Nephron progenitor cell (in vitro differentiated cells): ENCODE measurements around the gene GBF1.

Experiments used
- DNase-seq: peaks from one replicate; pipeline ENCODE4 v3.0.0; 2021
- H3K27ac Mint-ChIP-seq: 2 replicates; pipeline ENCODE4 v1.8.0; 2021; ENCODE audit warnings: mild to moderate bottlenecking, moderate library complexity, mixed read lengths
- H3K27me3 Mint-ChIP-seq: 2 replicates; pipeline ENCODE4 v1.8.0; 2021; ENCODE audit warnings: mild to moderate bottlenecking, low read depth, mixed read lengths; ENCODE audit not compliant: poor library complexity
- H3K36me3 Mint-ChIP-seq: 2 replicates; pipeline ENCODE4 v1.8.0; 2021; ENCODE audit warnings: low read depth, mixed read lengths
- H3K4me1 Mint-ChIP-seq: 2 replicates; pipeline ENCODE4 v1.8.0; 2021; ENCODE audit warnings: mixed read lengths
- H3K4me3 Mint-ChIP-seq: 2 replicates; pipeline ENCODE4 v1.8.0; 2021; ENCODE audit warnings: mild to moderate bottlenecking, moderate library complexity, mixed read lengths
- H3K9me3 Mint-ChIP-seq: 2 replicates; pipeline ENCODE4 v1.8.0; 2021; ENCODE audit warnings: mild to moderate bottlenecking, moderate library complexity, mixed read lengths
- CTCF ChIP-seq: fragments of 200-600 bp; sonication (generic); IDR thresholded peaks from 2 replicates; pipeline ENCODE4 v1.5.0; 2021; ENCODE audit warnings: antibody characterized with exemption

GBF1 gene

GRCh38 chr10:102230264-102230860 is 15.0 kb upstream of the GBF1 start:
- TF ChIP-seq CTCF, result no peak
- peaks cover 30% of the 10 kb centered on the region for H3K4me1 Mint-ChIP-seq
- H3K27me3 Mint-ChIP-seq, result peaks cover 94% of the 10 kb centered on the region
- peak; percentile 80 for DNase-seq
- H3K4me3 Mint-ChIP-seq, result peak overlapping the region; percentile 77
- H3K36me3 Mint-ChIP-seq, result no peaks in the 10 kb centered on the region
- no peaks in the 10 kb centered on the region for H3K9me3 Mint-ChIP-seq
- H3K27ac Mint-ChIP-seq, result no peak overlapping the region

- H3K4me1 Mint-ChIP-seq, result peaks cover 30% of the 10 kb centered on the region
- H3K27me3 Mint-ChIP-seq, result peaks cover 97% of the 10 kb centered on the region
- H3K9me3 Mint-ChIP-seq, result no peaks in the 10 kb centered on the region
- peak overlapping the region; percentile 68 for H3K4me3 Mint-ChIP-seq
- DNase-seq, result peak; percentile 55
- no peaks in the 10 kb centered on the region for H3K36me3 Mint-ChIP-seq
- no peak overlapping the region for H3K27ac Mint-ChIP-seq
- TF ChIP-seq CTCF, result no peak
Measured at GRCh38 chr10:102230861-102231356, 14.4 kb upstream of the GBF1 start.

- DNase-seq, result peak; percentile 60
- Mint-ChIP-seq H3K4me1 (peaks cover 30% of the 10 kb centered on the region), H3K9me3 (no peaks in the 10 kb centered on the region), H3K36me3 (no peaks in the 10 kb centered on the region), H3K27me3 (peaks cover 97% of the 10 kb centered on the region), H3K27ac (no peak overlapping the region), H3K4me3 (peak overlapping the region; percentile 68)
- TF ChIP-seq CTCF, result peak; percentile 72
Measured at GRCh38 chr10:102231357-102232318, 13.7 kb upstream of the GBF1 start.

GRCh38 chr10:102233997-102234396 is 11.3 kb upstream of the GBF1 start:
- no peak for DNase-seq
- H3K4me1 Mint-ChIP-seq, result peaks cover 36% of the 10 kb centered on the region
- H3K9me3 Mint-ChIP-seq, result no peaks in the 10 kb centered on the region
- no peak overlapping the region for H3K27ac Mint-ChIP-seq
- no peak for TF ChIP-seq CTCF
- no peaks in the 10 kb centered on the region for H3K36me3 Mint-ChIP-seq
- peaks cover 96% of the 10 kb centered on the region for H3K27me3 Mint-ChIP-seq
- no peak overlapping the region for H3K4me3 Mint-ChIP-seq

- no peak overlapping the region for H3K27ac Mint-ChIP-seq
- H3K4me3 Mint-ChIP-seq, result no peak overlapping the region
- H3K36me3 Mint-ChIP-seq, result no peaks in the 10 kb centered on the region
- H3K9me3 Mint-ChIP-seq, result no peaks in the 10 kb centered on the region
- no peak for DNase-seq
- peaks cover 96% of the 10 kb centered on the region for H3K27me3 Mint-ChIP-seq
- H3K4me1 Mint-ChIP-seq, result peaks cover 33% of the 10 kb centered on the region
- no peak for TF ChIP-seq CTCF
Measured at GRCh38 chr10:102234888-102235597, 10.3 kb upstream of the GBF1 start.
